HEK293 (cell line): ENCODE measurements around the gene NR3C1.

ENCODE experiments used
- CTCF ChIA-PET: fragments of 350-600 bp; formaldehyde crosslinking; extraction: SDS; loops from one replicate; lab custom pipeline; 2021; ENCODE audit warnings: antibody characterized with exemption; lab: Yijun Ruan, JAX
- POLR2A ChIA-PET: fragments of 300-600 bp; formaldehyde crosslinking; extraction: SDS; loops from one replicate; lab custom pipeline; 2020; ENCODE audit warnings: antibody characterized with exemption, inconsistent platforms; lab: Yijun Ruan, JAX
- H3K27ac ChIP-seq: fragments of 200-500 bp; sonication (Bioruptor generic); 2 replicates; pipeline ENCODE4 v1.5.1; 2014; ENCODE audit warnings: low read depth, low read length, control low read depth, inconsistent platforms; ENCODE audit errors: extremely low read depth
- H3K36me3 ChIP-seq, 2 experiments: fragments of 200-500 bp in 1 of 2; sonication (Bioruptor generic) in 1 of 2; 1 replicate in 1 of 2; 2 replicates in 1 of 2; pipeline ENCODE4 v1.5.1; 2014 to 2017; ENCODE audit warnings: inconsistent platforms in 2 of 2, low read length in 2 of 2; ENCODE audit not compliant: control insufficient read depth in 2 of 2, insufficient read depth in 1 of 2
- H3K4me1 ChIP-seq: fragments of 200-500 bp; sonication (Bioruptor generic); 2 replicates; pipeline ENCODE4 v1.5.1; 2014; ENCODE audit warnings: mild to moderate bottlenecking, low read length, inconsistent platforms; ENCODE audit not compliant: control insufficient read depth, insufficient read depth
- H3K4me3 ChIP-seq: 2 replicates; pipeline ENCODE4 v1.5.1; 2011; ENCODE audit warnings: low read depth, mild to moderate bottlenecking, control low read depth, low read length, moderate library complexity
- H3K9me3 ChIP-seq: fragments of 200-500 bp; sonication (Bioruptor generic); 2 replicates; pipeline ENCODE4 v1.5.1; 2014; ENCODE audit warnings: low read depth, low read length, inconsistent platforms; ENCODE audit not compliant: control insufficient read depth, insufficient read depth
- GLI4 ChIP-seq: fragments of 450-650 bp; formaldehyde crosslinking; IDR thresholded peaks from 2 replicates; pipeline ENCODE4 v1.5.1; 2016; ENCODE audit warnings: missing biosample characterization, missing genetic modification characterization
- ZBTB17 ChIP-seq: fragments of 450-650 bp; formaldehyde crosslinking; IDR thresholded peaks from 2 replicates; pipeline ENCODE4 v1.5.1; 2016; ENCODE audit warnings: missing biosample characterization, missing genetic modification characterization
- ZFHX2 ChIP-seq: fragments of 450-650 bp; formaldehyde crosslinking; conservative IDR thresholded peaks from 2 replicates; pipeline ENCODE4 v1.5.1; 2016; ENCODE audit warnings: missing biosample characterization, missing genetic modification characterization
- ZNF114 ChIP-seq: fragments of 450-650 bp; formaldehyde crosslinking; IDR thresholded peaks from 2 replicates; pipeline ENCODE4 v1.5.0; 2017; ENCODE audit warnings: missing biosample characterization, missing genetic modification characterization
- ZNF138 ChIP-seq: fragments of 450-650 bp; formaldehyde crosslinking; IDR thresholded peaks from 2 replicates; pipeline ENCODE4 v1.5.1; 2016; ENCODE audit warnings: missing biosample characterization, missing genetic modification characterization, borderline replicate concordance
- ZNF169 ChIP-seq: fragments of 450-650 bp; formaldehyde crosslinking; IDR thresholded peaks from 2 replicates; pipeline ENCODE4 v1.5.1; 2016; ENCODE audit warnings: missing biosample characterization, missing genetic modification characterization
- ZNF426 ChIP-seq: fragments of 450-650 bp; formaldehyde crosslinking; IDR thresholded peaks from 2 replicates; pipeline ENCODE4 v1.5.1; 2017; ENCODE audit warnings: missing biosample characterization, missing genetic modification characterization, mild to moderate bottlenecking, inconsistent platforms, moderate library complexity
- ZNF521 ChIP-seq: fragments of 450-650 bp; formaldehyde crosslinking; IDR thresholded peaks from 2 replicates; pipeline ENCODE4 v1.5.1; 2017; ENCODE audit warnings: missing biosample characterization, mild to moderate bottlenecking, missing genetic modification characterization
- ZNF530 ChIP-seq: fragments of 450-650 bp; formaldehyde crosslinking; IDR thresholded peaks from 2 replicates; pipeline ENCODE4 v1.5.1; 2016; ENCODE audit warnings: low read depth, missing biosample characterization, missing genetic modification characterization
- ZNF600 ChIP-seq: fragments of 450-650 bp; formaldehyde crosslinking; IDR thresholded peaks from 2 replicates; pipeline ENCODE4 v1.5.1; 2016; ENCODE audit warnings: missing biosample characterization, missing genetic modification characterization
- ZNF777 ChIP-seq: fragments of 450-650 bp; formaldehyde crosslinking; IDR thresholded peaks from 2 replicates; pipeline ENCODE4 v1.5.1; 2017; ENCODE audit warnings: missing biosample characterization, missing genetic modification characterization, borderline replicate concordance
- TF ChIP-seq, protein P1 (sequence below): fragments of 450-650 bp; formaldehyde crosslinking; IDR thresholded peaks from 2 replicates; pipeline ENCODE4 v1.5.1; 2016; ENCODE audit warnings: missing biosample characterization, missing genetic modification characterization
- TF ChIP-seq, protein P2 (sequence below): fragments of 450-650 bp; formaldehyde crosslinking; IDR thresholded peaks from 2 replicates; pipeline ENCODE4 v1.5.1; 2017; ENCODE audit warnings: missing biosample characterization, missing genetic modification characterization
- TF ChIP-seq, protein P3 (sequence below): fragments of 450-650 bp; formaldehyde crosslinking; IDR thresholded peaks from 2 replicates; pipeline ENCODE4 v1.5.1; 2016; ENCODE audit warnings: missing biosample characterization, missing genetic modification characterization
- TF ChIP-seq, protein P4 (sequence below): fragments of 450-650 bp; formaldehyde crosslinking; IDR thresholded peaks from 2 replicates; pipeline ENCODE4 v1.5.1; 2016; ENCODE audit warnings: missing biosample characterization, missing genetic modification characterization
- TF ChIP-seq, protein P5 (sequence below): fragments of 450-650 bp; formaldehyde crosslinking; IDR thresholded peaks from 2 replicates; pipeline ENCODE4 v1.5.1; 2016; ENCODE audit warnings: missing biosample characterization, missing genetic modification characterization
- TF ChIP-seq, protein P6 (sequence below): fragments of 450-650 bp; formaldehyde crosslinking; IDR thresholded peaks from 2 replicates; pipeline ENCODE4 v1.5.1; 2016; ENCODE audit warnings: missing biosample characterization, missing genetic modification characterization

Gene NR3C1

DNA sequence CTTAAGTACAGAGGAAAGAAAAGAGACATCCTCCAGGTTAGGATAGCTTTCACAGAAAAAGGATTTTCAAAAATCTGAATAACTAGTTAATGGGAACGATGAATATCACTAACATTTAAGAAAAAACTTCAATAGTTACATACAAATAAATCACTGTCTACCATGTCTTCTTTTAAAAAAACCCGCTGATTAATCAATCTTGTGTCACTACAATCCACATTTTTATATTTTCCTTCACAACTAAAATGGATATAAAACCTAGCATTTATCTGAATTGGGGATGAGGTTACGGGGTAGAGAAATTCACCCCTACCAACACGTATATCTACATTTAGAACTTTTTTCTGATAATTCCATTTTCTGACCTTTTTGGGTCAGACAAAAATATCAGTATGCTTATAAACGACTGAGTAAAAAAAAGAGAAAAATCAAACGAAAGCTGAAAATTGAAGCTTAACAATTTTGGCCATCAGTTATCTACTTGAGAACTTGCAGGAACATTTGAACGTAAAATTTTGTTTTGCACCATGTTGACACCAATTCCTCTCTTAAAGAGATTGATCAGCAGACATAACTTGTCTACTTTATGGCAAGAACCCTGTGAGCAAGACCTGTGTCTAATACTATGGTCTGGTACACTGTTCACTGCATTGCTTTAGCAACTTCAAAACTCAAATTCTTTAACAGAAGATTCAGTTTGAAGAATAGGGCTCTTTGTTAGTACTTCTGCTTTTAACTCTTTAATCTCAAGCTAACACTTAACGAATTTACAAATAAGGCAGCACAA lies 4.8 kb downstream of the NR3C1 start:
- Histone ChIP-seq H3K4me1 (peaks cover 28% of the 10 kb centered on the region), H3K36me3 (peaks cover 0 to 12% of the 10 kb centered on the region in 2 experiments; a peak in 1 of 3 replicates), H3K9me3 (no peaks in the 10 kb centered on the region), H3K4me3 (peak overlapping the region; percentile 95), H3K27ac (no peak overlapping the region)
- CTCF ChIA-PET = interaction anchor here (0.5 to 1.1 kb wide), 5 partner anchors 144 to 685 kb away, joined by 3 read pairs; no protein-coding TSS in a partner anchor
- TF ChIP-seq, protein P1, sequence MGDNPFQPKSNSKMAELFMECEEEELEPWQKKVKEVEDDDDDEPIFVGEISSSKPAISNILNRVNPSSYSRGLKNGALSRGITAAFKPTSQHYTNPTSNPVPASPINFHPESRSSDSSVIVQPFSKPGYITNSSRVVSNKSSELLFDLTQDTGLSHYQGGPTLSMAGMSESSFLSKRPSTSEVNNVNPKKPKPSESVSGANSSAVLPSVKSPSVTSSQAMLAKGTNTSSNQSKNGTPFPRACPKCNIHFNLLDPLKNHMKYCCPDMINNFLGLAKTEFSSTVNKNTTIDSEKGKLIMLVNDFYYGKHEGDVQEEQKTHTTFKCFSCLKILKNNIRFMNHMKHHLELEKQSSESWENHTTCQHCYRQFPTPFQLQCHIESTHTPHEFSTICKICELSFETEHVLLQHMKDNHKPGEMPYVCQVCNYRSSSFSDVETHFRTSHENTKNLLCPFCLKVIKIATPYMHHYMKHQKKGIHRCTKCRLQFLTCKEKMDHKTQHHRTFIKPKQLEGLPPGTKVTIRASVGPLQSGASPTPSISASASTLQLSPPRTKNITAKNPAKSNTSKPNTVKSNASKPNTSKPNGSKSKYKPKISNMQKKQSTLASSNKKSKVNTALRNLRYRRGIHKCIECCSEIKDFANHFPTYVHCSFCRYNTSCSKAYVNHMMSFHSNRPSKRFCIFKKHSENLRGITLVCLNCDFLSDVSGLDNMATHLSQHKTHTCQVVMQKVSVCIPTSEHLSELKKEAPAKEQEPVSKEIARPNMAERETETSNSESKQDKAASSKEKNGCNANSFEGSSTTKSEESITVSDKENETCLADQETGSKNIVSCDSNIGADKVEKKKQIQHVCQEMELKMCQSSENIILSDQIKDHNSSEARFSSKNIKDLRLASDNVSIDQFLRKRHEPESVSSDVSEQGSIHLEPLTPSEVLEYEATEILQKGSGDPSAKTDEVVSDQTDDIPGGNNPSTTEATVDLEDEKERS (tag by site-specific recombination) = no peak
- TF ChIP-seq ZNF600 (tag by site-specific recombination) (0 out of 2 replicates have a peak, but pooled peaks have one; percentile 45), ZBTB17 (tag by site-specific recombination) (peak; percentile 48; the same call in 1 of the 2 replicates), GLI4 (no peak), ZNF169 (no peak)
- TF ChIP-seq, protein P2, sequence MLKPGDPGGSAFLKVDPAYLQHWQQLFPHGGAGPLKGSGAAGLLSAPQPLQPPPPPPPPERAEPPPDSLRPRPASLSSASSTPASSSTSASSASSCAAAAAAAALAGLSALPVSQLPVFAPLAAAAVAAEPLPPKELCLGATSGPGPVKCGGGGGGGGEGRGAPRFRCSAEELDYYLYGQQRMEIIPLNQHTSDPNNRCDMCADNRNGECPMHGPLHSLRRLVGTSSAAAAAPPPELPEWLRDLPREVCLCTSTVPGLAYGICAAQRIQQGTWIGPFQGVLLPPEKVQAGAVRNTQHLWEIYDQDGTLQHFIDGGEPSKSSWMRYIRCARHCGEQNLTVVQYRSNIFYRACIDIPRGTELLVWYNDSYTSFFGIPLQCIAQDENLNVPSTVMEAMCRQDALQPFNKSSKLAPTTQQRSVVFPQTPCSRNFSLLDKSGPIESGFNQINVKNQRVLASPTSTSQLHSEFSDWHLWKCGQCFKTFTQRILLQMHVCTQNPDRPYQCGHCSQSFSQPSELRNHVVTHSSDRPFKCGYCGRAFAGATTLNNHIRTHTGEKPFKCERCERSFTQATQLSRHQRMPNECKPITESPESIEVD (tag by site-specific recombination) = peak; percentile 96
- TF ChIP-seq, protein P3, sequence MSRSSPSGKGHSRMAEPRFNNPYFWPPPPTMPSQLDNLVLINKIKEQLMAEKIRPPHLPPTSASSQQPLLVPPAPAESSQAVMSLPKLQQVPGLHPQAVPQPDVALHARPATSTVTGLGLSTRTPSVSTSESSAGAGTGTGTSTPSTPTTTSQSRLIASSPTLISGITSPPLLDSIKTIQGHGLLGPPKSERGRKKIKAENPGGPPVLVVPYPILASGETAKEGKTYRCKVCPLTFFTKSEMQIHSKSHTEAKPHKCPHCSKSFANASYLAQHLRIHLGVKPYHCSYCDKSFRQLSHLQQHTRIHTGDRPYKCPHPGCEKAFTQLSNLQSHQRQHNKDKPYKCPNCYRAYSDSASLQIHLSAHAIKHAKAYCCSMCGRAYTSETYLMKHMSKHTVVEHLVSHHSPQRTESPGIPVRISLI = peak; percentile 69; the same call in 1 of the 2 replicates
- POLR2A ChIA-PET = no interaction called here

DNA sequence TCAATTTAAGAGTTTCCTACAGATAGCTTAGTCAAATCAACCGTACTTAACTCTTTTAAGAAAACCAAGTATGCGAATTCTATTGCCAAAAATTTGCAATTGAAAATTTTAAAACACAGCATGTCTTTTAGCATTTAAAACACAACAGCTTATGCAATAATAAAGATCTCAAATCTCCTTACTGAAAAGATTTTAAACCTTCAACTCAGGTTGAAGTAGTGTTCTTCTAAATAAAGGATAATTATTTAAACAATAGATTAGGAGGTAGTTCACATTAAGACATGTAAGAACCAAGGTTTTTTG lies 5.5 kb downstream of the NR3C1 start:
- POLR2A ChIA-PET = no interaction called here
- CTCF ChIA-PET = interaction anchor here (0.7 to 1.1 kb wide), 3 partner anchors 251 to 684 kb away, joined by 3 read pairs; no protein-coding TSS in a partner anchor

More for the DNA sequence above, 5.5 kb downstream of the NR3C1 start:
- no peak overlapping the region for H3K27ac ChIP-seq
- no peaks in the 10 kb centered on the region for H3K9me3 ChIP-seq
- TF ChIP-seq ZNF426 (tag by site-specific recombination) (no peak), ZNF138 (no peak), ZNF777 (tag by site-specific recombination) (no peak), ZFHX2 (no peak), ZNF530 (tag by site-specific recombination) (no peak), ZNF114 (tag by site-specific recombination) (no peak), ZNF521 (no peak)
- TF ChIP-seq, protein P4, sequence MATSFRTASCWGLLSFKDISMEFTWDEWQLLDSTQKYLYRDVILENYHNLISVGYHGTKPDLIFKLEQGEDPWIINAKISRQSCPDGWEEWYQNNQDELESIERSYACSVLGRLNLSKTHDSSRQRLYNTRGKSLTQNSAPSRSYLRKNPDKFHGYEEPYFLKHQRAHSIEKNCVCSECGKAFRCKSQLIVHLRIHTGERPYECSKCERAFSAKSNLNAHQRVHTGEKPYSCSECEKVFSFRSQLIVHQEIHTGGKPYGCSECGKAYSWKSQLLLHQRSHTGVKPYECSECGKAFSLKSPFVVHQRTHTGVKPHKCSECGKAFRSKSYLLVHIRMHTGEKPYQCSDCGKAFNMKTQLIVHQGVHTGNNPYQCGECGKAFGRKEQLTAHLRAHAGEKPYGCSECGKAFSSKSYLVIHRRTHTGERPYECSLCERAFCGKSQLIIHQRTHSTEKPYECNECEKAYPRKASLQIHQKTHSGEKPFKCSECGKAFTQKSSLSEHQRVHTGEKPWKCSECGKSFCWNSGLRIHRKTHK (tag by site-specific recombination) = no peak
- TF ChIP-seq, protein P5, sequence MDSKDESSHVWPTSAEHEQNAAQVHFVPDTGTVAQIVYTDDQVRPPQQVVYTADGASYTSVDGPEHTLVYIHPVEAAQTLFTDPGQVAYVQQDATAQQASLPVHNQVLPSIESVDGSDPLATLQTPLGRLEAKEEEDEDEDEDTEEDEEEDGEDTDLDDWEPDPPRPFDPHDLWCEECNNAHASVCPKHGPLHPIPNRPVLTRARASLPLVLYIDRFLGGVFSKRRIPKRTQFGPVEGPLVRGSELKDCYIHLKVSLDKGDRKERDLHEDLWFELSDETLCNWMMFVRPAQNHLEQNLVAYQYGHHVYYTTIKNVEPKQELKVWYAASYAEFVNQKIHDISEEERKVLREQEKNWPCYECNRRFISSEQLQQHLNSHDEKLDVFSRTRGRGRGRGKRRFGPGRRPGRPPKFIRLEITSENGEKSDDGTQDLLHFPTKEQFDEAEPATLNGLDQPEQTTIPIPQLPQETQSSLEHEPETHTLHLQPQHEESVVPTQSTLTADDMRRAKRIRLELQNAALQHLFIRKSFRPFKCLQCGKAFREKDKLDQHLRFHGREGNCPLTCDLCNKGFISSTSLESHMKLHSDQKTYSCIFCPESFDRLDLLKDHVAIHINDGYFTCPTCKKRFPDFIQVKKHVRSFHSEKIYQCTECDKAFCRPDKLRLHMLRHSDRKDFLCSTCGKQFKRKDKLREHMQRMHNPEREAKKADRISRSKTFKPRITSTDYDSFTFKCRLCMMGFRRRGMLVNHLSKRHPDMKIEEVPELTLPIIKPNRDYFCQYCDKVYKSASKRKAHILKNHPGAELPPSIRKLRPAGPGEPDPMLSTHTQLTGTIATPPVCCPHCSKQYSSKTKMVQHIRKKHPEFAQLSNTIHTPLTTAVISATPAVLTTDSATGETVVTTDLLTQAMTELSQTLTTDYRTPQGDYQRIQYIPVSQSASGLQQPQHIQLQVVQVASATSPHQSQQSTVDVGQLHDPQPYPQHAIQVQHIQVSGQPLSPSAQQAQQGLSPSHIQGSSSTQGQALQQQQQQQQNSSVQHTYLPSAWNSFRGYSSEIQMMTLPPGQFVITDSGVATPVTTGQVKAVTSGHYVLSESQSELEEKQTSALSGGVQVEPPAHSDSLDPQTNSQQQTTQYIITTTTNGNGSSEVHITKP (tag by site-specific recombination) = no peak
- TF ChIP-seq, protein P6, sequence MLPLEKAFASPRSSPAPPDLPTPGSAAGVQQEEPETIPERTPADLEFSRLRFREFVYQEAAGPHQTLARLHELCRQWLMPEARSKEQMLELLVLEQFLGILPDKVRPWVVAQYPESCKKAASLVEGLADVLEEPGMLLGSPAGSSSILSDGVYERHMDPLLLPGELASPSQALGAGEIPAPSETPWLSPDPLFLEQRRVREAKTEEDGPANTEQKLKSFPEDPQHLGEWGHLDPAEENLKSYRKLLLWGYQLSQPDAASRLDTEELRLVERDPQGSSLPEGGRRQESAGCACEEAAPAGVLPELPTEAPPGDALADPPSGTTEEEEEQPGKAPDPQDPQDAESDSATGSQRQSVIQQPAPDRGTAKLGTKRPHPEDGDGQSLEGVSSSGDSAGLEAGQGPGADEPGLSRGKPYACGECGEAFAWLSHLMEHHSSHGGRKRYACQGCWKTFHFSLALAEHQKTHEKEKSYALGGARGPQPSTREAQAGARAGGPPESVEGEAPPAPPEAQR = no peak
- TF ChIP-seq, all 188 proteins: peak for 0
- Histone ChIP-seq H3K36me3 (peaks cover 0 to 12% of the 10 kb centered on the region in 2 experiments; a peak in 1 of 3 replicates), H3K4me1 (peaks cover 34% of the 10 kb centered on the region), H3K4me3 (peak overlapping the region; percentile 95)
